Measurements from ENCODE around the gene PTPRK. TPM values are rescaled to one million over a fixed set of nuclear protein-coding genes. Genes with fewer than 3 reads are reported as not detected.
A peak's percentile ranks its signal among the peaks of the same experiment; 100 is the strongest.

The PTPRK gene
- total RNA-seq, 2 experiments from 2014 or later, result 1.7 to 2.5 TPM

- POLR2A ChIA-PET, result no interaction called here
- Mint-ChIP-seq H3K4me1 (peaks cover 13% of the 10 kb centered on the region), H3K4me3 (no peak overlapping the region), H3K36me3 (ENCODE audit: low read depth) (peaks cover 2% of the 10 kb centered on the region), H3K27ac (no peak overlapping the region), H3K27me3 (no peaks in the 10 kb centered on the region), H3K9me3 (no peaks in the 10 kb centered on the region)
- CTCF ChIA-PET, result no interaction called here
- no peak for DNase-seq
Observed at GRCh38 chr6:128282961-128283360, 237.4 kb downstream of the PTPRK start.

- no peak overlapping the region for H3K4me3 Mint-ChIP-seq
- H3K27ac Mint-ChIP-seq, result no peak overlapping the region
- peaks cover 3% of the 10 kb centered on the region for H3K4me1 Mint-ChIP-seq
- H3K9me3 Mint-ChIP-seq, result no peaks in the 10 kb centered on the region
- no peak for DNase-seq
- H3K27me3 Mint-ChIP-seq, result no peaks in the 10 kb centered on the region
- POLR2A ChIA-PET, result no interaction called here
- CTCF ChIA-PET, result interaction anchor here (0.6 kb wide), 1 partner anchor 409 kb away, joined by 3 read pairs; no protein-coding TSS in a partner anchor
- no peaks in the 10 kb centered on the region for H3K36me3 Mint-ChIP-seq (ENCODE audit: low read depth)
Observed at GRCh38 chr6:128280960-128281359, 239.4 kb downstream of the PTPRK start.

GRCh38 chr6:128280066-128280465 lies 240.3 kb downstream of the PTPRK start:
- no peaks in the 10 kb centered on the region for H3K36me3 Mint-ChIP-seq (ENCODE audit: low read depth)
- H3K4me1 Mint-ChIP-seq, result peaks cover 7% of the 10 kb centered on the region
- no peak overlapping the region for H3K4me3 Mint-ChIP-seq
- no peak for DNase-seq
- no peak overlapping the region for H3K27ac Mint-ChIP-seq
- POLR2A ChIA-PET, result no interaction called here
- H3K27me3 Mint-ChIP-seq, result no peaks in the 10 kb centered on the region
- no peaks in the 10 kb centered on the region for H3K9me3 Mint-ChIP-seq
- CTCF ChIA-PET, result no interaction called here

- Mint-ChIP-seq H3K27me3 (no peaks in the 10 kb centered on the region), H3K4me3 (no peak overlapping the region), H3K4me1 (peaks cover 10% of the 10 kb centered on the region), H3K36me3 (ENCODE audit: low read depth) (no peaks in the 10 kb centered on the region), H3K27ac (no peak overlapping the region), H3K9me3 (no peaks in the 10 kb centered on the region)
- CTCF ChIA-PET, result interaction anchor here (0.7 to 0.8 kb wide), 2 partner anchors 14 to 28 kb away, joined by 3 to 4 read pairs; no protein-coding TSS in a partner anchor
- POLR2A ChIA-PET, result no interaction called here
- DNase-seq, result no peak
Observed at GRCh38 chr6:128278836-128279235, 241.6 kb downstream of the PTPRK start.

- no peak for DNase-seq
- Mint-ChIP-seq H3K4me3 (no peak overlapping the region), H3K9me3 (peaks cover under 1% of the 10 kb centered on the region), H3K4me1 (peaks cover 7% of the 10 kb centered on the region), H3K27me3 (no peaks in the 10 kb centered on the region), H3K27ac (no peak overlapping the region), H3K36me3 (ENCODE audit: low read depth) (no peaks in the 10 kb centered on the region)
- CTCF ChIA-PET, result interaction anchor here (0.6 to 1.9 kb wide), 3 partner anchors 28 to 528 kb away, joined by 3 to 5 read pairs (median 3); no protein-coding TSS in a partner anchor
- POLR2A ChIA-PET, result interaction anchor here (0.6 to 0.7 kb wide), 2 partner anchors 111 to 550 kb away, joined by 3 read pairs; no protein-coding TSS in a partner anchor
Observed at GRCh38 chr6:128277379-128277778, 243.0 kb downstream of the PTPRK start.

GRCh38 chr6:128276311-128276710 lies 244.1 kb downstream of the PTPRK start:
- Mint-ChIP-seq H3K4me1 (peaks cover 7% of the 10 kb centered on the region), H3K36me3 (ENCODE audit: low read depth) (no peaks in the 10 kb centered on the region), H3K4me3 (no peak overlapping the region), H3K27ac (no peak overlapping the region), H3K27me3 (no peaks in the 10 kb centered on the region), H3K9me3 (peaks cover 2% of the 10 kb centered on the region)
- POLR2A ChIA-PET, result no interaction called here
- CTCF ChIA-PET, result interaction anchor here (1.9 kb wide), 1 partner anchor 34 kb away, joined by 5 read pairs; no protein-coding TSS in a partner anchor
- no peak for DNase-seq

GRCh38 chr6:128275681-128276080 lies 244.7 kb downstream of the PTPRK start:
- no peaks in the 10 kb centered on the region for H3K36me3 Mint-ChIP-seq (ENCODE audit: low read depth)
- ChIA-PET CTCF (interaction anchor here (0.9 kb wide), 1 partner anchor 15 kb away, joined by 4 read pairs; no protein-coding TSS in a partner anchor), POLR2A (no interaction called here)
- H3K27me3 Mint-ChIP-seq, result no peaks in the 10 kb centered on the region
- DNase-seq, result no peak
- H3K4me1 Mint-ChIP-seq, result peaks cover 7% of the 10 kb centered on the region
- no peak overlapping the region for H3K4me3 Mint-ChIP-seq
- H3K27ac Mint-ChIP-seq, result no peak overlapping the region
- peaks cover 5% of the 10 kb centered on the region for H3K9me3 Mint-ChIP-seq

GRCh38 chr6:128275030-128275429 lies 245.4 kb downstream of the PTPRK start:
- Mint-ChIP-seq H3K4me3 (no peak overlapping the region), H3K4me1 (peaks cover 7% of the 10 kb centered on the region), H3K36me3 (ENCODE audit: low read depth) (no peaks in the 10 kb centered on the region), H3K27me3 (no peaks in the 10 kb centered on the region), H3K9me3 (peaks cover 5% of the 10 kb centered on the region), H3K27ac (no peak overlapping the region)
- ChIA-PET POLR2A (no interaction called here), CTCF (interaction anchor here (0.9 kb wide), 1 partner anchor 14 kb away, joined by 4 read pairs; no protein-coding TSS in a partner anchor)
- no peak for DNase-seq

- CTCF ChIA-PET, result no interaction called here
- peaks cover 5% of the 10 kb centered on the region for H3K9me3 Mint-ChIP-seq
- no peaks in the 10 kb centered on the region for H3K36me3 Mint-ChIP-seq (ENCODE audit: low read depth)
- no peak overlapping the region for H3K27ac Mint-ChIP-seq
- H3K4me1 Mint-ChIP-seq, result peaks cover 7% of the 10 kb centered on the region
- DNase-seq, result no peak
- POLR2A ChIA-PET, result no interaction called here
- H3K27me3 Mint-ChIP-seq, result no peaks in the 10 kb centered on the region
- no peak overlapping the region for H3K4me3 Mint-ChIP-seq
Observed at GRCh38 chr6:128271527-128271926, 248.9 kb downstream of the PTPRK start.

GRCh38 chr6:128271011-128271410 lies 249.4 kb downstream of the PTPRK start:
- peaks cover 7% of the 10 kb centered on the region for H3K4me1 Mint-ChIP-seq
- H3K9me3 Mint-ChIP-seq, result peaks cover 5% of the 10 kb centered on the region
- CTCF ChIA-PET, result no interaction called here
- H3K27me3 Mint-ChIP-seq, result peaks cover under 1% of the 10 kb centered on the region
- POLR2A ChIA-PET, result no interaction called here
- no peak overlapping the region for H3K27ac Mint-ChIP-seq
- no peaks in the 10 kb centered on the region for H3K36me3 Mint-ChIP-seq (ENCODE audit: low read depth)
- H3K4me3 Mint-ChIP-seq, result no peak overlapping the region
- DNase-seq, result no peak

- no peak for DNase-seq
- no peaks in the 10 kb centered on the region for H3K4me1 Mint-ChIP-seq
- peaks cover 2% of the 10 kb centered on the region for H3K27me3 Mint-ChIP-seq
- CTCF ChIA-PET, result no interaction called here
- no peak overlapping the region for H3K27ac Mint-ChIP-seq
- POLR2A ChIA-PET, result no interaction called here
- peaks cover 10% of the 10 kb centered on the region for H3K36me3 Mint-ChIP-seq (ENCODE audit: low read depth)
- no peak overlapping the region for H3K4me3 Mint-ChIP-seq
- H3K9me3 Mint-ChIP-seq, result peaks cover 8% of the 10 kb centered on the region
Observed at GRCh38 chr6:128266946-128267345, 253.5 kb downstream of the PTPRK start.

- H3K4me1 Mint-ChIP-seq, result peaks cover 3% of the 10 kb centered on the region
- peaks cover 2% of the 10 kb centered on the region for H3K27me3 Mint-ChIP-seq
- H3K27ac Mint-ChIP-seq, result no peak overlapping the region
- POLR2A ChIA-PET, result no interaction called here
- H3K36me3 Mint-ChIP-seq (ENCODE audit: low read depth), result peaks cover 10% of the 10 kb centered on the region
- H3K9me3 Mint-ChIP-seq, result peaks cover 6% of the 10 kb centered on the region
- CTCF ChIA-PET, result no interaction called here
- DNase-seq, result no peak
- H3K4me3 Mint-ChIP-seq, result no peak overlapping the region
Observed at GRCh38 chr6:128265706-128266105, 254.7 kb downstream of the PTPRK start.

- H3K27me3 Mint-ChIP-seq, result no peaks in the 10 kb centered on the region
Observed at GRCh38 chr6:128259730-128260685, 260.4 kb downstream of the PTPRK start.

More at GRCh38 chr6:128259730-128260685, 260.4 kb downstream of the PTPRK start:
- DNase-seq, result no peak
- Mint-ChIP-seq H3K36me3 (ENCODE audit: low read depth) (peaks cover 10% of the 10 kb centered on the region), H3K9me3 (peaks cover 7% of the 10 kb centered on the region), H3K4me1 (peaks cover 29% of the 10 kb centered on the region), H3K27ac (peak overlapping the region; percentile 87), H3K4me3 (peak overlapping the region; percentile 64)
- POLR2A ChIA-PET, result no interaction called here
- CTCF ChIA-PET, result interaction anchor here (1.0 kb wide), 1 partner anchor 15 kb away, joined by 4 read pairs; no protein-coding TSS in a partner anchor

Data from activated CD4-positive, alpha-beta T cell treated with anti-CD3 and anti-CD28 coated beads, Interleukin-2, amount 10 ng/mL, durations not matched to agents 7 days and 5 days (primary cell).